GM19438 (cell line): ENCODE data around the gene DOCK4.

ENCODE experiments used
- ATAC-seq: cut with Tn5 transposase; IDR thresholded peaks from one replicate; pipeline ENCODE4 v1.9.1; 2021; ENCODE audit warnings: low read depth; ENCODE audit not compliant: unreplicated experiment

Gene DOCK4

GRCh38 chr7:111728635-111728995, 477.6 kb downstream of the DOCK4 start:
- no peak for ATAC-seq

- no peak for ATAC-seq
Measured at GRCh38 chr7:111727905-111728634, 478.1 kb downstream of the DOCK4 start.

GRCh38 chr7:111718886-111719285, 487.3 kb downstream of the DOCK4 start:
- no peak for ATAC-seq

DNA sequence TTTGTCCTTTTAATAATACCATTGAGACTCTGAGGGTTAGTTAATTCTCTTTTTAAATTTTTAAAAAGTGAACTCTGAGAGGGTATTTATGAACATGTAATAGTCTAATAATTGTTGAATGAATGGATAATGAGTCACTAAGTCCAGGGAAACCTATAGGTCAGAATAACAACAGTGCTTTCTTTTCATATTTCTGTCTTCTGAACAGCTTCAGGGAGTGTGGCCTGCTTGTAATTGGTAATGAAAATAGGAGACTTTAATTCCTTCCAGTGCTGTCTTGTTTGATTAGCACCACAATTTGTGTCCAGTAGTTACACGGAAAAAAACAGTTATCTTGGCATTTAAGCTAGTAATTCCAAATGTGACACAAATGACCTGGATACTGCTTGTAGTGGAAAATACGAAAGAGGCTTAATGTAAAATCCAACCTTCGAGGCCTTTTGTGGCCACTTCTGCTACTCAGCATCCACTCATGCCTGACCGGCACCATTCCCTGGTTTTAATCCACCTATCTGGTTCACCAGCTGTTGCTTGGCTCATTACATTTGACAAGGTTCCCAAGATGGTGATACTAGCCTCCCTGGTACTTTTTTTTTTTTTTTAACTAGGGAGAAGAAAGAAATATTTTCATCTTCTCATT, 494.7 kb downstream of the DOCK4 start:
- no peak for ATAC-seq

- no peak for ATAC-seq
Measured at GRCh38 chr7:111710839-111711380, 495.3 kb downstream of the DOCK4 start.

DNA sequence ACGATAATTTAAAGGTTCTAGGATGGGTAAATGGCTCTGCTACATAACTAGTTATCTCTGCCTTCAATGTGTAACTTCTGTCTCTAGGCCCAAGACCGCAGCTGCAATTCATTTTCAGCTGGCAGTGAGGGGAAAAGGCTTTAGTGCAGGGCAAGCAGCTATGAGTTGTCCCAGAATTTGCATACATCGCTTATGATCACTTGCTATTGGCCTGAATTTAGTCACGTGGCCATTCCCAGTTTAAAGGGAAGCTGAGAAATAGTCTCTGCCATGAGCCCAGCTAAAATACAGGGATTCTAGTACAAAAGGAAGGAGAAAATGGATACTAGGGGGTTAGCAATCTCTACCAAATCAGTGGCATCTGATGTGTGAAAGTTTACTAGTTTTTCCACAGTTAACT, 498.1 kb downstream of the DOCK4 start:
- ATAC-seq: no peak

DNA sequence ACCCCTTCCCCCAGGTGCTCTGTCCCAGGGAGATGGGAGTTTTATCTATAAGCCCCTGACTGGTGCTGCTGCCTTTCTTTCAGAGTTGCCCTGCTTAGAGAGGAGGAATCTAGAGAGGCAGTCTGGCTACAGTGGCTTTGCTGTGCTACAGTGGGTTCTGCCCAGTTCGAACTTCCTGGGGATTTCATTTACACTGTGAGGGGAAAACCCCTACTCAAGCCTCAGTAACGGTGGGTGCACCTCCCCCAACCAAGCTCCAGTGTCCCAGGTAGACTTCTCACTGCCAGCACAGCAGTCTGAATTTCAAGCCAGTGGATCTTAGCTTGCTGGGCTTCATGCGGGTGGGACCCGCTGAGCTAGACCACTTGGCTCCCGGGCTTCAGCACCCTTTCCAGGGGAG, 500.4 kb downstream of the DOCK4 start:
- ATAC-seq: no peak

DNA sequence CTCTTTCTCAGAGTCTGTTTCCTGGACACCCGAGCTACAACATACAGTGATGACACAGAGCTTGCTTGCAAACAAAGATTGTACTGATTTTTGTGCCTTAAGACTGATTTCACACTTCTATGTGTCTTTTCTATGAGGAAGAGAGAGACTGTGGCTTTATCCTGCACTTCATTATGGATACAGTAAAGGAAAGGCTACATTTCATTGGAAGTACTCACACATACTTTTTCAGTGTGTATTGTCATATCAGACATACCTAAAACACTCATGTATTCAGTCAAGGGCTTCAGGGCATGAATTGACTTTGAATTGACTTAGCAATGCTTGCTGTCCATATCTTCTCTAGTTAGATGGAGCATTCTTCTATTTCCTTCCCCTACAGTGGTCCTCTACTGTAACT, 508.4 kb downstream of the DOCK4 start:
- no peak for ATAC-seq

GRCh38 chr7:111694376-111694775, 511.8 kb downstream of the DOCK4 start:
- no peak for ATAC-seq

- no peak for ATAC-seq
Measured at GRCh38 chr7:111690364-111691111, 515.7 kb downstream of the DOCK4 start.

DNA sequence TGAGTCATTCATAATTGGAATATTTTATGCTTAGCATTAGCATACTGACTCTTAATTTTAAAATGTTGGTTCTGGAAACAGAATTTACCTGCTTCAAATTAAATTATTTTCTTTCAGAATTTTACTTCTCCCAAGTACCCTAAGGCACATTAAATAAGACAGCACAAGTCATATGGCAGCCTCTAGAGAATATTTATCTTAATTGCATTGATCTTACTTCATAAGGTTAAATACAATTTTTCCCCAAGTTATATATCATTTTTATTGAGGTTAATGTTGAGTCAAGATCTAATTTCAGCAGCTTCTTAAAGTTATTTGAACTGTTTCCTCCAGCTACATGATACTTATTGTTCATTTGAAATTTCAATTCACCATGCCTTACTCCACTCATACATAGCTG, 520.9 kb downstream of the DOCK4 start:
- ATAC-seq: no peak

GRCh38 chr7:111682588-111683340, 523.4 kb downstream of the DOCK4 start:
- ATAC-seq: no peak

- ATAC-seq: no peak
Measured at GRCh38 chr7:111681242-111681641, 525.0 kb downstream of the DOCK4 start.

GRCh38 chr7:111678986-111679385, 527.2 kb downstream of the DOCK4 start:
- no peak for ATAC-seq

DNA sequence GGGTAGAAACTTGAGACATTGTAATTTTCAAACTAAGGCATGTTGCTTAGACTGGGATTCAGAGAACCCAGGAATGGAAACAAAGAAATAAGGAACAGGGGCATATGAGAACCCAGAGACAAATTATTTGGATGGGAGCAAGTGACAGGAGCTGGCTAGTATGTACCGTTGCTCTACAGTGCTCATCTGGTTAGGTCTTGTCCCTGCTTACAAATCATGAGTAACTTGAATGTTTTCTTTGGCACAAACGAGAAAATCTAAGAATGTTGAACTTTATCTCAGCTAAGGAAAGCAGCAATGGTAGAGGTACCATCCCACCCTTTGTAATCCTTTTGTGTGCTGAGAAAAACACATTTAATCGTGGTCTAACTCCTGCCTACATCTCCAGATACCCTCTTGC, 527.9 kb downstream of the DOCK4 start:
- ATAC-seq: no peak

- ATAC-seq: no peak
Measured at GRCh38 chr7:111677848-111678247, 528.4 kb downstream of the DOCK4 start.

- no peak for ATAC-seq
Measured at GRCh38 chr7:111676811-111677210, 529.4 kb downstream of the DOCK4 start.
